Gastrocnemius medialis (tissue), 4 donors: ENCODE measurements around the gene ELFN2. TPM values are rescaled to one million over a fixed set of nuclear protein-coding genes. Genes with fewer than 3 reads are reported as not detected.

Source experiments
- ATAC-seq, 2 donors: fragments of 150-250 bp; one replicate each; pipeline ENCODE4 v1.9.1; 2016
- DNase-seq, 2 donors: peaks; one replicate each; pipeline ENCODE4 v3.0.0-alpha.2; 2019
- H3K27ac ChIP-seq, 4 donors: fragments of 200-600 bp; sonication (generic); 1 replicate in 1 of 4; 2 replicates in 3 of 4; pipeline ENCODE4 v1.5.1; 2016 to 2018; ENCODE audit warnings: mild to moderate bottlenecking in 2 of 4, moderate library complexity in 1 of 4
- H3K27me3 ChIP-seq, 3 donors: fragments of 200-600 bp; sonication (generic) in 2 of 3; 1 replicate in 1 of 3; 2 replicates in 2 of 3; pipeline versions ENCODE4 v1.5.1 to v1.6.0; 2016 to 2019; ENCODE audit warnings: mild to moderate bottlenecking in 1 of 3, moderate library complexity in 1 of 3
- H3K36me3 ChIP-seq, 2 donors: fragments of 200-600 bp; sonication (generic) in 1 of 2; one replicate each; pipeline ENCODE4 v1.5.1; 2017 to 2018
- H3K4me1 ChIP-seq, 2 donors: fragments of 200-600 bp; sonication (generic) in 1 of 2; one replicate each; pipeline ENCODE4 v1.5.1; 2016 to 2017; ENCODE audit warnings: mild to moderate bottlenecking in 2 of 2
- H3K4me3 ChIP-seq, 4 donors: fragments of 200-600 bp; sonication (generic) in 3 of 4; 1 replicate in 1 of 4; 2 replicates in 3 of 4; pipeline ENCODE4 v1.5.1; 2016 to 2019; ENCODE audit warnings: mild to moderate bottlenecking in 2 of 4
- H3K9me3 ChIP-seq, 3 donors: fragments of 200-600 bp; sonication (generic) in 2 of 3; 1 replicate in 1 of 3; 2 replicates in 2 of 3; pipeline ENCODE4 v1.5.1; 2016 to 2019
- POLR2A ChIP-seq, 2 donors: fragments of 450-650 bp; IDR thresholded peaks; one replicate each; pipeline ENCODE4 v1.6.1; 2017; ENCODE audit warnings: antibody characterized with exemption in 2 of 2, mild to moderate bottlenecking in 2 of 2, moderate library complexity in 2 of 2
- in situ Hi-C, 4 donors: fragments of 200-750 bp; cut with MboI; loops; one replicate each; pipeline versions ENCODE4 v1.15.0 to v1.8.0; 2017; ENCODE audit warnings: low sequenced_read_pairs in 4 of 4
- intact Hi-C: fragments of 100-400 bp; cut with DNase I; formaldehyde crosslinking; loops from one replicate; pipeline ENCODE4 v1.15.1; 2023; ENCODE audit warnings: low total_unique reads
- total RNA-seq, 4 donors: library from RNA; depleted of rRNA; stranded (reverse); fragments of >200 nt; gene quantifications; one replicate each; pipeline versions ENCODE4 v1.1.0 to v1.2.3, GENCODE V29; 2016
- TF ChIP-seq, protein P1 (sequence below), 5 experiments: fragments of 450-650 bp in 3 of 5; fragments of 200-600 bp in 2 of 5; sonication (generic) in 2 of 5; IDR thresholded peaks in 4 of 5; conservative IDR thresholded peaks in 1 of 5; 1 replicate in 4 of 5; 2 replicates in 1 of 5; pipeline ENCODE4 v1.5.1; 2016 to 2019; ENCODE audit warnings: antibody characterized with exemption in 5 of 5, mild to moderate bottlenecking in 3 of 5, moderate library complexity in 3 of 5

Gene ELFN2
- total RNA-seq, 4 donors from 2014 or later = 0.02 to 0.03 TPM; not detected in 2

DNA sequence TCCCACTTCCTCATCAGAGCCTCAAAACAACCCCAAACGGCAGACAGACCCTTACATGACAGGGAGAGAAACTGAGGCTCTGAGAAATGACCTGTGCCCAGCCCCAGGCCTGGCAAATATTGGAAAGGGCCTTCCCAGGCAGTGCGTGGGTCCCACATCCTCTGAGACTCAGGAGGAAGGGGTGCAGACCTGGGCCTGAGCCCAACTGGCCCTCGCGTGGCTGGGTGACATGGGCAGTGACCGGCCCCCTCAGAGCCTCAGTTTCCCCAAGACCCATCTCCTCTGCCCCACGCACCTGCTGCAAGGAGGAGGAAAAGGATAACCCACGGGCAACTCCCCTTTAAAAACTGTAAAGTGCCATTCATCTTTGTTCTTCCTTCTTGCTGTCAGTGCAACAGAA is 35.6 kb downstream of the ELFN2 start:
- intact Hi-C loops (no loop called here), in situ Hi-C loops (no loop called here)
- TF ChIP-seq, protein P1, sequence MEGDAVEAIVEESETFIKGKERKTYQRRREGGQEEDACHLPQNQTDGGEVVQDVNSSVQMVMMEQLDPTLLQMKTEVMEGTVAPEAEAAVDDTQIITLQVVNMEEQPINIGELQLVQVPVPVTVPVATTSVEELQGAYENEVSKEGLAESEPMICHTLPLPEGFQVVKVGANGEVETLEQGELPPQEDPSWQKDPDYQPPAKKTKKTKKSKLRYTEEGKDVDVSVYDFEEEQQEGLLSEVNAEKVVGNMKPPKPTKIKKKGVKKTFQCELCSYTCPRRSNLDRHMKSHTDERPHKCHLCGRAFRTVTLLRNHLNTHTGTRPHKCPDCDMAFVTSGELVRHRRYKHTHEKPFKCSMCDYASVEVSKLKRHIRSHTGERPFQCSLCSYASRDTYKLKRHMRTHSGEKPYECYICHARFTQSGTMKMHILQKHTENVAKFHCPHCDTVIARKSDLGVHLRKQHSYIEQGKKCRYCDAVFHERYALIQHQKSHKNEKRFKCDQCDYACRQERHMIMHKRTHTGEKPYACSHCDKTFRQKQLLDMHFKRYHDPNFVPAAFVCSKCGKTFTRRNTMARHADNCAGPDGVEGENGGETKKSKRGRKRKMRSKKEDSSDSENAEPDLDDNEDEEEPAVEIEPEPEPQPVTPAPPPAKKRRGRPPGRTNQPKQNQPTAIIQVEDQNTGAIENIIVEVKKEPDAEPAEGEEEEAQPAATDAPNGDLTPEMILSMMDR (IDR thresholded peaks at IDR 0.05 in 4 of 5, conservative IDR thresholded peaks at IDR 0.05 in 1 of 5) = no peak
- TF ChIP-seq POLR2A (IDR thresholded peaks at IDR 0.05) = no peak
- Histone ChIP-seq H3K9me3 (no peaks in the 10 kb centered on the region), H3K27ac (no peak overlapping the region), H3K36me3 (no peaks in the 10 kb centered on the region), H3K4me3 (no peak overlapping the region), H3K4me1 (no peaks in the 10 kb centered on the region), H3K27me3 (peaks cover 2 to 29% (median 16%) of the 10 kb centered on the region in 3 donors)
- ATAC-seq = no peak
- no peak for DNase-seq

DNA sequence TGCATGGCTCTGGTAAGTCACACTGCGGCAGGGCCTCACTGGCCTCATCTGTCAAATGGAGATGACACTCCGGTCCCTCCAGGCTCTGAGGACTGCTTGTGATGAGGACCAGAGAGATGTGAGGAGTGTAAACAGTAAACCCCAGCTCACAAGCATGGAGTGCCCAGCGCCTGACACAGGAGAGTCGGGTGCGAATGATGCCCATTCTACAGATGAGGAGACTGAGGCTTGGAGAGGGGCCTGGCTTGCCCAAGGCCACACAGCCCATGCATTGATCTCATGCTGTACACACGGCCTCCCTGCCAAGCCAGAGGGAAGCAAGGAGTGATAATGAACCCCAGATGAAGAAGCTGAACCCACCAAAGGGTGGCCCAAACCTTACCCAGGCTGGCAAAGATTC is 37.2 kb downstream of the ELFN2 start:
- no peak overlapping the region for H3K4me3 ChIP-seq
- H3K27ac ChIP-seq = no peak overlapping the region
- H3K9me3 ChIP-seq = no peaks in the 10 kb centered on the region
- ATAC-seq = no peak
- TF ChIP-seq, protein P1 (IDR thresholded peaks at IDR 0.05 in 4 of 5, conservative IDR thresholded peaks at IDR 0.05 in 1 of 5) = no peak
- TF ChIP-seq POLR2A (IDR thresholded peaks at IDR 0.05) = no peak
- no peaks in the 10 kb centered on the region for H3K36me3 ChIP-seq
- H3K27me3 ChIP-seq = peaks cover 2 to 17% (median 13%) of the 10 kb centered on the region in 3 donors
- intact Hi-C loops = no loop called here
- H3K4me1 ChIP-seq = no peaks in the 10 kb centered on the region
- no peak for DNase-seq
- in situ Hi-C loops = no loop called here

DNA sequence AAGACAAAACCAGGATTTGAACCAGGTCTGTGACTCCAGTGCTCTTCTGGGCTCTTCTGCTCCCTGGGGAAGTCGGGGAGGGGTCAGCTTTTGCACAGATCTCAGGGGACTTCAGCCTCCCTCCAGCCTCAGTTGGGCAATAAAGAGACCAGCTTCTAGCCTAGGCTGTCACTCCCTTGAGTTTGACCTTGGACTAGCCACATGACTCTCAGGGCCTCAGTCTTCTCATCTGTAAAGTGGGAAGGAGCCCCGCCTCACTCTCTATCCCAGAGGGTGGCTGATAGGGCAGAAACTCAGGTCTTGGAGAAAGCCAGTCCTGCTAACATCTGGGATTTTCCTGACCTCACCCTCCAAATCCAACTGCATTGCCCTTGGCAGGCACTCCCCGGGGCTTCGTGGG is 38.7 kb downstream of the ELFN2 start:
- TF ChIP-seq POLR2A (IDR thresholded peaks at IDR 0.05) = no peak
- DNase-seq = no peak
- no peak overlapping the region for H3K27ac ChIP-seq
- no peaks in the 10 kb centered on the region for H3K36me3 ChIP-seq
- H3K27me3 ChIP-seq = peaks cover 0 to 16% (median 13%) of the 10 kb centered on the region in 3 donors
- no peaks in the 10 kb centered on the region for H3K9me3 ChIP-seq
- H3K4me1 ChIP-seq = no peaks in the 10 kb centered on the region
- intact Hi-C loops (no loop called here), in situ Hi-C loops (no loop called here)
- no peak overlapping the region for H3K4me3 ChIP-seq
- no peak for ATAC-seq

DNA sequence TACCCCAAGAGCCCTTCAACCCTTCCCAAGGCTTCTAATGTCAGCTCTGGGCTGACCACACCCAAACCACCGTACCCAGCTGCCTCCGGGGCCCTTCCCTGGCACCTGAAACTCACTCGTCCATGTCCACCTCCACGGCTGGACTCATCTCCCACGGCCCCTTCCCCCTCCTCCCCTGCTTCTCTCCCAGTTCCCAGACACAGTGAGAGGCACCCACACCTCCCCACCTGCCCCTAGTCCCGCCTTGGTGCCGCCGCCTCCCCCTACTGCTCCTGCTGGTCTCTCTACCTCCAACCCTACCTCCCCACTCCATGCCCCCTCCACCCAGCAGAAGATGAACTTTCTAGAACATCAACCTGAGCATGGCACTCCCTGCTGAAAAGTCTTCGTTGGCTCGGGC is 39.5 kb downstream of the ELFN2 start:
- Histone ChIP-seq H3K4me1 (no peaks in the 10 kb centered on the region), H3K4me3 (no peak overlapping the region), H3K9me3 (no peaks in the 10 kb centered on the region), H3K27me3 (peaks cover 0 to 16% (median 13%) of the 10 kb centered on the region in 3 donors), H3K36me3 (no peaks in the 10 kb centered on the region), H3K27ac (no peak overlapping the region)
- in situ Hi-C loops (no loop called here), intact Hi-C loops (no loop called here)
- ATAC-seq (no peak), DNase-seq (no peak)
- no peak for TF ChIP-seq POLR2A (IDR thresholded peaks at IDR 0.05)
- TF ChIP-seq, protein P1 (IDR thresholded peaks at IDR 0.05 in 4 of 5, conservative IDR thresholded peaks at IDR 0.05 in 1 of 5) = no peak

DNA sequence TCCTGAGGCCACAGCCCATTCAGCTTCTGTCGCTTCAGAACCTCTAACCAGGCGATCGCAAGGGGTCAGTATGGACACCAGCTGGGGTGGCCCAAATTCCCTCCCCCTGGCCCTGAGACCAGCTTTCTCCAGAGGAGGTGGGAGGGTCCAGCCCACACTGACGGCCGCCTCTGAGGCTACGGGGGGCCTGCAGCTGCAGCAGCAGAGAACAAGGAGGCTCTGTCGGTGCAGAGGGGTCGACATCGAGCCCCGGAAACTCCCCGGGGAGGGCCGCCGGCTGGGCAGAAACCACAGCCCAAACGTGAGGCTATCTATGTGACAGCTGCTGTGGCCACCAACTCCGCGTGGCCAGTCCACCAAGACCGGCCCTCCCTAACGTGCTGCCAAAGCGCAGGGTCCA is 40.8 kb downstream of the ELFN2 start:
- H3K27me3 ChIP-seq = peaks cover 3 to 16% (median 15%) of the 10 kb centered on the region in 3 donors

More for the DNA sequence above, 40.8 kb downstream of the ELFN2 start:
- intact Hi-C loops (no loop called here), in situ Hi-C loops (no loop called here)
- no peak overlapping the region for H3K4me3 ChIP-seq
- no peaks in the 10 kb centered on the region for H3K9me3 ChIP-seq
- no peak for DNase-seq
- no peak overlapping the region for H3K27ac ChIP-seq
- no peak for TF ChIP-seq POLR2A (IDR thresholded peaks at IDR 0.05)
- TF ChIP-seq, protein P1 (IDR thresholded peaks at IDR 0.05 in 4 of 5, conservative IDR thresholded peaks at IDR 0.05 in 1 of 5) = no peak
- H3K36me3 ChIP-seq = no peaks in the 10 kb centered on the region
- ATAC-seq = no peak
- H3K4me1 ChIP-seq = no peaks in the 10 kb centered on the region
